Measurements from ENCODE around the gene GLUD1.
"Not testable (repeated sequence)": the region's sequence is repeated elsewhere in the genome, so short reads cannot be mapped to it uniquely, and the experiment has no call there.

The GLUD1 gene

GRCh38 chr10:87090779-87091178 is 3.9 kb downstream of the GLUD1 start:
- no peak for DNase-seq (ENCODE audit: low read depth in 2 of 3, low spot score in 1 of 3)

DNA sequence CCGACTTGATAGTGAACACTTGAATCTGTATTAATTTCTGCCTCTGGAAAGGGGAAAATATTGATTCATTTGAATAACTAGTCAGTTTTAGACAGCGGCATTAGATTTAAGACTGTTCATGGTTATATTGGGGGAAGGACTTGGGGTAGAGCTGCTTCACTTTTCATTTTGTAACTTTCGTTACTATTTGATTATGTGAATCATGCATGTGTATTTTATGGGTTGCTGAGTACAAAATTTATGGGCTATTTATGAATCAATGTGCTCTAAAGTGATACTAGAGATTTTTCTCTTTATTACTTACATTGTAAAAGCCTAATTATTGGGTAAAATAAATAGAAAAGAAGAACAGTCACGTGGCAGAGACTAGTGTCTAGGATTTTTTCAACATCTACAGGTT is 4.9 kb downstream of the GLUD1 start:
- no peak for DNase-seq (ENCODE audit: low read depth in 2 of 3, low spot score in 1 of 3)

DNA sequence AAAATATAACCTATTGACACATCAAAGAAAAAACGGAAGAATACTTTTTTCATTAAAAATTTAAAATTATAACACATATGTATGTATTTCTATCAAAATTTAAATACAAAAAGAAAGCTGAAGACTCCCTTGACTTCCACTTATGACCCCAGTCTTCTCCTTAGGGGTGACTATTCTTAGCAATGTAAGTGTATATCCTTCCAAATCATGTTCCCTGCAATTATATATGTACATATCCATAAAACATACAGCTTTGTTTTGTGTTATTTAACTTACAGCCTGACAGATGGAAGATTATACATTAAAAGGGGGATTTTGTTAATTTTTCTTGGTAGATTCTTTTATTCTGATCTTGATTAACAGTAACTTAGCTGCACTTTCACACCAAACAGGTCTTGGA is 9.1 kb downstream of the GLUD1 start:
- DNase-seq (ENCODE audit: low read depth in 2 of 3, low spot score in 1 of 3): no peak

- DNase-seq (ENCODE audit: low read depth in 2 of 3, low spot score in 1 of 3): not testable (repeated sequence)
These were observed 10.3 kb downstream of the GLUD1 start for GRCh38 chr10:87084291-87084782.

DNA sequence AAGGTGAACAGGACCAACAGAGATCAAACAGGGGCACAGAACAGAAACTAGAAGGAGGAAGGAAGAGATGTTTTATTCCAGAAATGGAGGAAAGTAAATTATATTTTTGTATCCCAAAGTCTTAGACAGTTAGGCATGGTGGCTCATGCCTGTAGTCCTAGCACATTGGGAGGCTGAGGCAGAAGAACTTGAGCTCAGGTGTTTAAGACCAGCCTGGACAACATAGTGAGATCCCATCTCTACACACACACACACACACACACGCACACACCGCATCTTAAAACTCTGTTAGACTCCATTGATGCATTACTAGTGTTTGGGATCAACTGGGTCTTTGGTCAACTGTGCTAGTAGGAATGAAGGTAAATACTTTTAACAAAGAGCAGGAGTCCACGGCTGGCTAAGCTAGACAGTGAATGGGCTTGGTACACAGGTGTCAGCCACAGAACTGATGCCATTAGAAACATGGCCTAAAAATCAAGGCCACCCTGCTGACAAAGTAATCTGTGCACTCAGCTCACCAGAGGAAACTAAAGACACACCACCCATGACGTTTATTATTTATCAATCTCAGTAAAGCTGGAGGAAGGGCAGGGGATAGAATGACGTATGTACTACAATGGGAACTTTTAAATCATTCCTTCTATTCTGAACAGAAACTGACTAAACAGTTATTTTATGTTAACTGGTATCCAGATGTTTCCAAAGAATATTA is 10.9 kb downstream of the GLUD1 start:
- DNase-seq (ENCODE audit: low read depth in 2 of 3, low spot score in 1 of 3): not testable (repeated sequence)

- not testable (repeated sequence) for DNase-seq (ENCODE audit: low read depth in 2 of 3, low spot score in 1 of 3)
These were observed 12.4 kb downstream of the GLUD1 start for GRCh38 chr10:87082219-87082618.

- not testable (repeated sequence) for DNase-seq (ENCODE audit: low read depth in 2 of 3, low spot score in 1 of 3)
These were observed 13.1 kb downstream of the GLUD1 start for GRCh38 chr10:87081574-87081973.

- DNase-seq (ENCODE audit: low read depth in 2 of 3, low spot score in 1 of 3): not testable (repeated sequence)
These were observed 14.0 kb downstream of the GLUD1 start for GRCh38 chr10:87080621-87081020.

- no peak for DNase-seq (ENCODE audit: low read depth in 2 of 3, low spot score in 1 of 3)
These were observed 15.4 kb downstream of the GLUD1 start for GRCh38 chr10:87079106-87079836.

DNA sequence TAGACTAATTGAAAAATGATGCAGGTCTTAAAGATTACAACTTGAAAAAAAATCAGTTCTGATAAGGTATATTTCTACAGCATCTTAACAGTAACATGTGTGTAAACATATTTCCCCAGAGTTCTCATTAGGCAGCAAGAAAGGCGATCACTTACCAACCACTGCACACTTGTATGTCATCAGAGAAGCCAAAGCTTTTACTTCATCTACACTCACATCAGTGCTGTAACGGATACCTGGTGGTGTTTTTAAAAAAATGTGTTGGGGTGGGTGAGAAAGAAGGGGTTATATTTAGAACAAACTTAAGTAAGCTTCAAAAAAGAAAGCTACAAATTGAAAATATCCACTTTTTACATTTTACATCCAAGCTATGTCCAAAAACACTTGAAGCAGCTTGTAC is 18.2 kb downstream of the GLUD1 start:
- DNase-seq (ENCODE audit: low read depth in 2 of 3, low spot score in 1 of 3): not testable (repeated sequence)

DNA sequence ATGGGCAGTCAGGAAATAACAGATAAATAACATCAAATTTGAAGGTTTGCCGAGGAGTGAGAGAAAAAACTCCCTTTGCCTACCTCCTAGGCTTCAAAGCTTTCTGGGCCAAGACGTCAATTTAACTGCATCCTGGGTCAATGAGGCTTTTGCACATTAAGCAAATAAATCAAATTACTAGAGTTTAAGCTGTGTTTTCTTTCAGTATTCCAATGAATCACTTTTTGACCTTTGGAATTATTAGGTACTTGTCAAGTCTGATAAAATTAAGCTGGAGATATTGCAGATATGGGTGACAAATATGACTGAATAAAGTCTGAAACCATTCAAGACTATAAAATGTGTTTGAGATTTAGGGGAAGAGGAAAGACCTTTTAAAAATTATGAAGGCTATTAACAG is 22.2 kb downstream of the GLUD1 start:
- DNase-seq (ENCODE audit: low read depth in 2 of 3, low spot score in 1 of 3): no peak

GRCh38 chr10:87068281-87068680 is 26.4 kb downstream of the GLUD1 start:
- DNase-seq (ENCODE audit: low read depth in 2 of 3, low spot score in 1 of 3): no peak

GRCh38 chr10:87066865-87067264 is 27.8 kb downstream of the GLUD1 start:
- no peak for DNase-seq (ENCODE audit: low read depth in 2 of 3, low spot score in 1 of 3)

DNA sequence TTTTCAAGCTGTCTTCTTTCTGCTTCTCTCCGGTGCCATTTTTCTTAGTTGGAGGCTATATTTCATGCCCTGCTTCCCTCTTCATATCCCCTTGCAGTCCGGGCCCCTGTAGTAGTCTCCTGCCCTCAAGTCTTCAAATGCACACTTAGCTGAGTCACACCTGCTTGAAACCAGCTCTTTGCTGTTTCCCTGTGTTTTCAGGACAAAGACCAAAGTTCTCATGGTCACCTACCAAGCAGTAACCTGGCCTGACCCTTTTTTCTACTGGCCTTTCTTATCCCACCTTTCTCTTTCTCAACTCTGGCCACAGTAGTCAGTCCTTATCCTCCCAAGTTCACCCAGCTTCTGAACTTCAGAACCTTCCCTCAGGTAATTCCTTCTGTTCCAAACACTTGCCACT is 28.5 kb downstream of the GLUD1 start:
- no peak for DNase-seq (ENCODE audit: low read depth in 2 of 3, low spot score in 1 of 3)

GRCh38 chr10:87064651-87065050 is 30.0 kb downstream of the GLUD1 start:
- no peak for DNase-seq (ENCODE audit: low read depth in 2 of 3, low spot score in 1 of 3)

GRCh38 chr10:87060280-87060928 is 34.2 kb downstream of the GLUD1 start:
- no peak for DNase-seq (ENCODE audit: low read depth in 2 of 3, low spot score in 1 of 3)

DNA sequence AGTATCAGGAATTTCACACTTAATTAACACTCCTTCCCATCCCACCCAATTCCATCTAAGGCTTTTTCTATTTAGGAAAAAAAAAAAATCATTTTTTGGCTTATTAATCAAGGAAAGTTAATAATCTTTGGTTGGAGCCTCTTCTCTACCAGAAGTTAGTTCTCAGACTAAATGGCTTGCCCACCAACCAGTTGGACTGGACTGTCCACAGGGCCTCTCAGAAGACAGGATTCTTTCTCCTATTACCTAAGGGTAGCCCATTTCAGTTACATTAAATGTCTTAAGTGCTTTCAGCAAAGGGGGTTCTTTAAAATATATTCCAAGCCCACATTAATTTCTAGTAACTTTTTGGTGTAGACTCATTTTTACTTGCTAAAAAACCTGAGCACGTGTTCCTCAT is 35.2 kb downstream of the GLUD1 start:
- no peak for DNase-seq (ENCODE audit: low read depth in 2 of 3, low spot score in 1 of 3)

DNA sequence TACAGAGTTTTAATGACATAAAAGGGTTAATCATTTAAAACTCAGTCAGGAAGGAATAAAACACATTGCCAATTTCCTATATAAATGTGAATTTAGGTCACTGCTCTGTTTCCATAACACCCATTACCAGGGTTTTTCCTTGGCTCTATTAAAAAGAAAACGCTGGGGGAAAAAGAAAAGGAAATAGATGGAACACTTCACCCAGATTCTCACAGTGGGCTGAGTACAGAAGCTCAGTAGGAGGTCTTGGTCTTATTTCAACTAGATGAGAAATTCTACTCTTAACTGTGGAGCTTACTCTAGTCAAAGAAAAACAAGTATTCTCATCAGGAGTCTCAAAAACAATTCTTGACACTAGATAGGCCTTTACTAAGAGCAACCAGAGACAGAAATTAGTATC is 36.5 kb downstream of the GLUD1 start:
- no peak for DNase-seq (ENCODE audit: low read depth in 2 of 3, low spot score in 1 of 3)

GRCh38 chr10:87054373-87055295 is 40.0 kb downstream of the GLUD1 start:
- peak in 2 of 3 donors; percentile 6 to 17 for DNase-seq (ENCODE audit: low read depth in 2 of 3, low spot score in 1 of 3)

DNA sequence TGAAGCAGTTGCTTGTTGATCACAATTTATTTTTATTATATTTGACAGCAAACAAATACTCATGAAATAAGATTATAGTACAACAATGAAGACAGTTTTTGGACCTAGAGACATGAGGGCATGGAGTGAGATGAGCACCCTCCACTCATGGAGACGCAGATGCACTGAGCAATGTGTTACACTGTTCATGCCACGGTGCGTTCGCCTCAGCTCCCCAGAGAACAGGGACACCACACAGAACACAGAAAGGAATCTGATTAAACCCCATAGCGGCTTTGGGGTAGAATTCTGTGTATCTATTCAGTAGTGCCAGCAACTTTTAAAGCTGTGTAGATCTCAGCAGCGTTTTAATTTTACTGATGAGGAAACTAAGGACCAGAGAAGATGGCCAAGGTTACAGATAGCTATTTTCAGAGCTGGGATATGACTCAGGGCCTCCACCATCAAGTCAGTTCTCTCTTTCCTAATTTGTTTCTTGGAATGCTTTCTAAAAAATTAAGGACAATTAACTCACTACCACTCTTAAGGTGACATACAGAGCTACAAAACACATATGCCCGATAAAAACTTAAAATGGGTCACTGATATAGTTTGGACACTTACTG is 41.0 kb downstream of the GLUD1 start:
- DNase-seq (ENCODE audit: low read depth in 2 of 3, low spot score in 1 of 3): no peak

- DNase-seq (ENCODE audit: low read depth in 2 of 3, low spot score in 1 of 3): no peak
These were observed 41.5 kb downstream of the GLUD1 start for GRCh38 chr10:87053111-87053510.
